ENCODE results near the gene OR10H5. TPM values are rescaled to one million over a fixed set of nuclear protein-coding genes. Genes with fewer than 3 reads are reported as not detected.
"Not testable (repeated sequence)": the region's sequence is repeated elsewhere in the genome, so short reads cannot be mapped to it uniquely, and the experiment has no call there.

OR10H5 gene
- total and polyA plus RNA-seq, 10 donors: not detected

GRCh38 chr19:15788594-15789270, 1.3 kb downstream of the OR10H5 start:
- WGBS, 5 donors: 73 to 86% (median 78%) methylated on average over 4 of the region's 4 CpGs
- H3K4me1 ChIP-seq: no peaks in the 10 kb centered on the region
- no peak overlapping the region for H3K27ac ChIP-seq
- H3K36me3 ChIP-seq: no peaks in the 10 kb centered on the region
- peaks cover 0 to 47% (median 0%) of the 10 kb centered on the region in 7 donors for H3K27me3 ChIP-seq (replicated peaks in 1 of 7)
- no peak overlapping the region for H3K4me3 ChIP-seq
- DNase-seq: no peak
- H3K9me3 ChIP-seq: no peaks in the 10 kb centered on the region
- TF ChIP-seq POLR2AphosphoS5 (IDR thresholded peaks at IDR 0.05): no peak
- TF ChIP-seq POLR2A (IDR thresholded peaks at IDR 0.05): no peak
- TF ChIP-seq CTCF (IDR thresholded peaks at IDR 0.05 in 8 of 11, conservative IDR thresholded peaks at IDR 0.05 in 3 of 11): no peak
- intact Hi-C loops (cut with DNase I; ENCODE audit: low total_unique reads): no loop called here

- Histone ChIP-seq H3K4me1 (no peaks in the 10 kb centered on the region), H3K27ac (no peak overlapping the region), H3K36me3 (no peaks in the 10 kb centered on the region), H3K27me3 (replicated peaks in 1 of 7) (peaks cover 0 to 43% (median 0%) of the 10 kb centered on the region in 7 donors), H3K9me3 (no peaks in the 10 kb centered on the region), H3K4me3 (no peak overlapping the region)
- 53 to 72% (median 67%) methylated on average over 6 of the region's 6 CpGs for WGBS, 5 donors
- TF ChIP-seq POLR2AphosphoS5 (IDR thresholded peaks at IDR 0.05) (no peak), POLR2A (IDR thresholded peaks at IDR 0.05) (no peak), CTCF (IDR thresholded peaks at IDR 0.05 in 8 of 11, conservative IDR thresholded peaks at IDR 0.05 in 3 of 11) (no peak)
- intact Hi-C loops (cut with DNase I; ENCODE audit: low total_unique reads): no loop called here
- no peak for DNase-seq
Measured at GRCh38 chr19:15790096-15790495, 2.6 kb downstream of the OR10H5 start.

GRCh38 chr19:15794279-15794678, 6.8 kb downstream of the OR10H5 start:
- H3K4me1 ChIP-seq; H3K4me3 ChIP-seq; H3K36me3 ChIP-seq; DNase-seq; H3K27ac ChIP-seq; H3K9me3 ChIP-seq; intact Hi-C loops (cut with DNase I; ENCODE audit: low total_unique reads): not testable (repeated sequence)
- 90 to 95% (median 92%) methylated on average over 15 to 18 of the region's 18 CpGs for WGBS, 5 donors
- peaks cover 0 to 30% (median 0%) of the 10 kb centered on the region in 7 donors for H3K27me3 ChIP-seq (replicated peaks in 1 of 7)

- H3K4me3 ChIP-seq: no peak overlapping the region
- H3K9me3 ChIP-seq: no peaks in the 10 kb centered on the region
- H3K36me3 ChIP-seq: no peaks in the 10 kb centered on the region
- TF ChIP-seq CTCF (IDR thresholded peaks at IDR 0.05 in 8 of 11, conservative IDR thresholded peaks at IDR 0.05 in 3 of 11) (no peak), POLR2AphosphoS5 (IDR thresholded peaks at IDR 0.05) (no peak), POLR2A (IDR thresholded peaks at IDR 0.05) (no peak)
- no peak for DNase-seq
- 50 to 68% (median 62%) methylated on average over 7 of the region's 7 CpGs for WGBS, 5 donors
- intact Hi-C loops (cut with DNase I; ENCODE audit: low total_unique reads): no loop called here
- no peak overlapping the region for H3K27ac ChIP-seq
- peaks cover 0 to 75% (median 0%) of the 10 kb centered on the region in 7 donors for H3K27me3 ChIP-seq (replicated peaks in 1 of 7)
- no peaks in the 10 kb centered on the region for H3K4me1 ChIP-seq
Measured at GRCh38 chr19:15810335-15810734, 22.9 kb downstream of the OR10H5 start.

Measured in spleen (tissue), 11 donors.